T47D (cell line): ENCODE measurements around the gene VIP.
"Not testable (repeated sequence)": the region's sequence is repeated elsewhere in the genome, so short reads cannot be mapped to it uniquely, and the experiment has no call there.

Experiments
- DNase-seq, 2 experiments: peaks; one replicate each; pipeline versions ENCODE4 v3.0.0 to v3.0.0-alpha.2; 2011 to 2012; ENCODE audit warnings: low read depth in 1 of 2, low spot score in 1 of 2
- JUND ChIP-seq: IDR thresholded peaks from 2 replicates; pipeline ENCODE4 v1.6.1; 2012; ENCODE audit warnings: low read depth
- in situ Hi-C: cut with HindIII; loops from 2 replicates; pipeline ENCODE4 v1.10.0; 2016; ENCODE audit warnings: low sequenced_read_pairs, low pct_unique_long_range_greater_than_20kb

Gene VIP

DNA sequence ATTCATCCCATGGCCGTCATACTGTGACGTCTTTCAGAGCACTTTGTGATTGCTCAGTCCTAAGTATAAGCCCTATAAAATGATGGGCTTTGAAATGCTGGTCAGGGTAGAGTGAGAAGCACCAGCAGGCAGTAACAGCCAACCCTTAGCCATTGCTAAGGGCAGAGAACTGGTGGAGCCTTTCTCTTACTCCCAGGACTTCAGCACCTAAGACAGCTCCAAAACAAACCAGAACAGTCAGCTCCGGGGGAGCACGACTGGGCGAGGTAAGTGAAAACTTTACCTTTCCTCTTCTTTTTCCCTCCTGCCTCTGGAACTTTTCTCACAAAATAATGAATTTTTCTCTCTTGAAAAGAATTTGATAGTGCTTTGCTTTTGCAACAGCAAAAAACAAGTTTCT lies at the start of gene VIP:
Gene VIP, plus strand, starts transcription at position 104 of the 400 bp plus-strand sequence. CDS start 1,381 bp downstream, outside the sequence.
- no peak for TF ChIP-seq JUND
- in situ Hi-C loops, result no loop called here
- peak; percentile 16 to 76 for DNase-seq

DNA sequence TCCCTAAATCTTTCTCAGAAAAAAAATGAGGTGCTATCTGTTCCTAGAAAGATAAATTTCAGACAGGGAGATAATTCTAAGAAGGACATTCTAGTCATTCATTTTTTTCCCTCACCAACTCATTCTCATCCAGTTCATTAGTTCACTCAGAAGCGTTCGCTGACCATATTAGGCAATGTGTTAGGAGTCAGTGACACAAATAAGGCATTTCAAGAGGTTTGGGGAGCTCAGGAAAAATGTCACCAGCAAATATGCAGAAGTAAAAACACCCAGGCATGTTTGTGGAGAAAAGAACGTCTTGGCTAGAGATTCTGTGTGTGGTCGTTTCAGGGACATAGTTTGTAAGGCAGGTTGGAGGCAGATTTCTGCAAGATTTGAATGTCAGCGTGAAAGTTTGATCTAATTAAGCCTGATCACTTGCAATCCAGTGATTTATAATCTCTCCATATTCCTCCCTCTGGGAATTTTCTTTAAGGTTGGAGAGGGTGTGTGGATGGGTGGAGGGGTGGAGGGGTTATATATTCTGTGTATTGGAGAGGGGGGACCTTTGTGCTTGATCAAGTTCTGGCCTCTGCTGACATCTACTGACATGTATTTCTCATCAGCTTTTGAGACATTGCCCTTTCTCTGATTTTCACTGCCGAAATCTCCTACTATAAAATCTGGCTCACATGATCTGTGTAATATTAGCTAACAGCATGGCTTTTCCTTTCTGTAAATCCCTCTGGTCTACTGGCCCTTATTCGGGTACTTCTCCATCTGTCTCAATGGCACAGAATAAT lies 49.3 kb upstream of the VIP start:
- in situ Hi-C loops, result no loop called here
- no peak for DNase-seq
- TF ChIP-seq JUND, result no peak

DNA sequence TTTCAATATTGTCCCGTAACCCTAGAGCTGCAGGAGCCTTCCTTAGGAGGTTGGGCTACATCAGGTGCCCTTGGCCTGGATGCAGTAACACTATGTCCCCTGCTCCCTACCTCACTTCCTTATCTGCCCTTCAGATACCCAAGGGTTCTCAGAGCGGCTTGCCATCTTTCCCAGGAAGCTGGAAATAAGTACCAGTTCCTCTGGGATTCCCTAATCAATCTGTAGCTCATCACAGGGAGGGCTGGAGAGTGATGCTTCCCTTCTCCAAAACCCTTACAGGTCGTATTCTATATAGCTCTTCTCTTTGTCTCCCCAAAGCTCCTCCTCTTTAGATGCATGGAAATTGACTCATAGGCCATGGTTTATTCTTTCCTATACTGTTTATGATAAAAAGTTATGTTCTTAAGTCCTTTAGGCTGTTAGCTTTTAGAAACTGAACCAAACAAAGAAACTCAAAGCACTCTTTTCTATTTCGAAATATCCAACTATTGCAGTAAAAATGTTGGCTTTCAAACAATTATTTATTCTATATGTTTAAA lies 48.7 kb upstream of the VIP start:
- TF ChIP-seq JUND, result no peak
- no peak for DNase-seq
- in situ Hi-C loops, result no loop called here

DNA sequence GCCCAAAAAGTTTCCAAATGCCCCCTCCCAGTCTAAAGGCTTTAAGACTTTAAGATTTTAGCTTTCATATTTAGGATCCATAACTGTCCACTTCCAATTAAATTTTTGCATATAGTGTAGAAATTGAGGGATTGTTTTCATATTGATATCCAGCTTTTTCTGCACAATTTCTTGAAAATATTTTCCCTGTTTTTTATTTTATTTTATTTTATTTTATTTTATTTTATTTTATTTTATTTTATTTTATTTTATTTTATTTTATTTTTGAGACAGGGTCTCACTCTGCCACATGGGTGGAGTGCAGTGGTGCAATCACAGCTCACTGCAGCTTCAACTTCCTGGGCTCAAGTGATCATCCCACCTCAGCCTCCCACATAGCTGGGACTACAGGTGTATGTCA lies 46.8 kb upstream of the VIP start:
- DNase-seq, in situ Hi-C loops: not testable (repeated sequence)

DNA sequence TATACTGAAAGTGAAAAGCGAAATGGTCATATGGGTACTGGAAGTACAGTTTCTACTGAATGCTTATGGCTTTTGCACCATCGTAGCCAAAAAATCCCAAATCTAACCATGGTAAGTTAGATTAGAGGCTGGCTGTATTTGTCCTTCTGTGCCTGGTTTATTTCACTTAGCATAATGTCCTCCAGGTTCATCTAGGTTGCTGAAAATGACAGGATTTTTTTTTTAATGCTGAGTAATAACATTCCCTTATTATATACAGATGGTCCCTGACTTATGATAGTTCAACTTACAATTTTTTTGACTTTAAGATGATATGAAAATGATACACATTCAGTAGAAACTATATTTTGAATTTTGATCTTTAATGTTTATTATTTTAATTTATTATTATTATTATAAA lies 45.3 kb upstream of the VIP start:
- DNase-seq, result no peak
- in situ Hi-C loops, result no loop called here
- no peak for TF ChIP-seq JUND

DNA sequence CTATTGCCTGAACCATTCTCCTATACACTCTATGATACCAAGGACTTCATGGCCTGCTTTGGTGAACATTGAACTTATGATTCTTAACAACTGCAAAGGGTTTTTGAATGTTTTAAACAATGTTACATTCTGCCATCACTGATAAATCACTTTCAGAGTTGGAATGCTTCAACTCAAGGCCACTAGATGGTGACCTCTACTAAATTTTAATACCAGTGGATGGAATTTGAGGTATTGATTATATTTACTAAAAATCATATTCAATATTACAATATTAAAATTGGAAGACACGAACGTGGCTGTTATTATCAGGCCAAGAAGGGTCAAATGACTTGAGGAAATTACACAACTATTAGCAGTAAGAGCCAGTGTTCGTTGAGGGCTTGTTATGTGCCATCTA lies 34.3 kb upstream of the VIP start:
- DNase-seq, result no peak
- no peak for TF ChIP-seq JUND
- in situ Hi-C loops, result no loop called here

DNA sequence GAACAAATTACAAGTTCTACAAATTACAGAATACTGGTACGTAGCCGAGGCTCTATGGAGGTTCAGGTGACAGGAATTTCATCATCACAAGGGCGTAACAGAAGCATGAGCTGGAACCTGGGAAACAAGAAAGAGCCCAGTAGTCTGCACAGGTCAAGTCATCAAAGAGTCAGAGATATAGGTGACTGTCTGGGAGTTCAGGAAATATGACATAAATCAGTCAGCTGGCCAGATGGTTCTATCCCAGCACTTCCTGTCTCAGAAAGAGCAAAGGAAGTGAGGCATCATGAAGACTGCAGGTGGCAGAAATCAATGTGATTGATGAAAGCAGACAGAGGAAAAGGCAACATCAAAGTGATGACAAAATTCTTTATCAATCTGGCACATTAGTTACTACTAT lies 29.6 kb upstream of the VIP start:
- no peak for DNase-seq
- in situ Hi-C loops, result no loop called here

DNA sequence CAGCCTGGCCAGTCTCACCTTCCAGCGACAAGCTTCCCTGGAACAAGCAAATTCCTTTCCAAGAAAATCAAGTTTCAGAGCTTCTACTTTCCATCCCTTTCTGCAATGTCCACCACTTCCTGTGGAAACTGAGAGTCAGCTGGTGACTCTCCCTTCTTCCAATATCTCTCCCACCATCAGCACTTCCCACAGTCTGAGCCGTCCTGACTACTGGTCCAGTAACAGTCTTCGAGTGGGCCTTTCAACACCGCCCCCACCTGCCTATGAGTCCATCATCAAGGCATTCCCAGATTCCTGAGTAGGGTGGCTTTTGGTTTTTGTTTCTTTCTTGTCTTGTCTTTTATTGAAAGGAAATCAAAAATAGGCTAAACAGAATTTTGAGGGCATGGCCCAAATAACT lies 28.6 kb upstream of the VIP start:
- in situ Hi-C loops, result no loop called here

More for the DNA sequence above, 29.6 kb upstream of the VIP start:
- no peak for TF ChIP-seq JUND

DNA sequence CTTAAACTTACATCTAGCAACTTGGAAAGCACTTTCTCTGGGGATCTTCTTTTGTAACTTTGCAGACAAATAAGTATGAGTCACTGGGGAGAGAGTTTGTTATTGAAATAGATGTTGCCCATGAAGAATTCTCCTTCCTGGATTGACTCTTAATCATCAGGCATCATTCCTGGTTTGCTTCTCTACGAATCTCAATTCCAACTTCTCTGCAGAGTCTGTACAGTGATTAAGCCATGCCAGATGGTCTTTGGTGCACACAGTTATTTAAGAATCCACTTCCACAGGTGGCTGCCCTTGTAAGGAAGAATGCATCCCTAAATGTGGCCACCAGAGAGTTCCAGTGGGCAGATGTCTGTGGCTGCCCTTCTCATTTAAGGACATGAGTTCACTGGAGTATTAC lies 27.2 kb upstream of the VIP start:
- DNase-seq, result no peak
- no peak for TF ChIP-seq JUND
- in situ Hi-C loops, result no loop called here

More for the DNA sequence above, 28.6 kb upstream of the VIP start:
- TF ChIP-seq JUND, result no peak
- no peak for DNase-seq

DNA sequence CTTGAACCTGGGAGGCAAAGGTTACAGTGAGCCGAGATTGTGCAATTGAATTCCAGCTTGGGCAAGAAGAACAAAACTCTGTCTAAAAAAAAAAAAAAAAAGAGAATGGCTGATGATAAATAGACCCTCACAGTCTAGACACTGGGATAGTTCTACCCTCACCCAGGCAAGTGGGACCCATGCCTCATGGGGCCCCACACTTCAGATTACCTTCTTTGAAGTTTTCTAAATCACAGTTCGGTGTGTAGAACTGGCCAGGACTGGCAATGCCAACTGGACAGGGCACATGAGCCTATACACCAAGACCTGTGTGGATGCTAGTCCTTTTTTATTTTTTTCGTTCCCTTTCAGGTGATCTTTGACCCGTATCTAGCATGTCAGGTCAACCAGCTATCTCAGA lies 24.3 kb upstream of the VIP start:
- in situ Hi-C loops, result no loop called here
- no peak for TF ChIP-seq JUND
- no peak for DNase-seq

DNA sequence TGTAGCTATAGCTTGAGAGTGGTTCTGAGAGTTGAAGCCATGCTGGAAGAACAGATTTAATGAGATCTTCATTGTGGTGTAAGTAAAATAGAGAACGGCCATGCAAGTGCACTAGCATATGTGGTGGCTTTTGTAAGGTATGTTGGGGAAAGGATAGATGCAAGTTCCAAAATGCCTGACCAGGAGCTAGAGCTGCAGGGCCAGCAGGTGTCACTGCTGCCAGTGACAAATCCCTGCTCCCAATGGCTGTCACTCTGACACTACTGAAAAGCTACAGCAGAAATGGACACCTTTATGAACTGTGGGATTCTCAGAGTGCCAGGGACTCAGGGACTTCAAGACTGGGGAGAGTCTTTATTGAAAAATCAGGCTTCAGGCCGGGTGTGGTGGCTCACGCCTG lies 23.1 kb upstream of the VIP start:
- no peak for TF ChIP-seq JUND
- in situ Hi-C loops, result no loop called here
- peak in 1 of 2 experiments; percentile 30 for DNase-seq

DNA sequence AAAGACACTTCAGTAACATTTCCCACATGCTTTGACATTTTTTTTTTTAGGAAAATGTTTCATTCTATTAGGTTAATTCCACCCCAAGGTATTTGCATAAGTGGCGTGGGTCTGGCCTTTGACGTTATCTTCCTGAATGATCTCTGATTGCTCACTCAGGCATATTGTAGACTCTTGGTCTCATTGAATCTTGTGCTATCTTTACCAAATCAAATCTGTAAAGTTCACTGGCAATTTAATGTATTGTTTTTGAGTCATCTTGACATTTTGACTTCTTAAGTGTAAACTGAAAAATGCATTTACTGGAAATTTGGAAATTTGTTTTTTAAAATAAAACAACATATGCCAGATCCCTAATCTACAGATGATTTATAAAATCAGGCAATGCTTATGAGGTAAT lies 16.0 kb upstream of the VIP start:
- no peak for TF ChIP-seq JUND
- in situ Hi-C loops, result no loop called here
- DNase-seq, result no peak

DNA sequence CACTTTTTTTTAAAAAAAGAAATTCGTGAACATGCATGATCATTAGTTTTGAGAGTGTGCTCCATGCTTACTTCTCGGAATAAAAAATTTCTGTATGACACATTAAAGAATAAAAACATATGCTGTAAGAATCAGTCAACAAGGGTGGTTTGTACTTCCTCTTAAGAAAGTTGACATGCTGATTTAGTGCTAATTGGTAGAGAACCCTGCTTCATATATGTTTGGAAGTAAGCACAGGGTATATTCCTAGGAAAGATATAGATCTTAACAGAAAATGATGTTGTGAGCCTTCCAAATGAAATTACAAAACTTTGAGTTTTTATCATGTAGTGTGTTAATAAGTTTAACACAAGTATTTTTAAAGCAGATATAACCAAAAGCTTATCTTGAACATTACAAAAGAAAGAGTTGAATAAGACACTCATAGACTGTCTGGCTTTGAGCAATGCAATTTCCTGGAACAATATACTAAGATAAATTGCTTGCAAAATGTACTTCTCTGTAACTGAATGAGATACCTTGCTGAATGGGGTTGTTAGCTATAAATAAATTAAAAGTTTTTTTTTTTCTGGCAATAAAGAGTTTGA lies 13.8 kb upstream of the VIP start:
- in situ Hi-C loops, result no loop called here
- no peak for DNase-seq
- TF ChIP-seq JUND, result no peak
